C1 segment of cervical spinal cord (tissue), 14 donors: ENCODE results near the gene WNT9B.
"Not testable (repeated sequence)": the region's sequence is repeated elsewhere in the genome, so short reads cannot be mapped to it uniquely, and the experiment has no call there.

ENCODE experiments used
- DNase-seq, 14 donors: peaks; one replicate each; lab custom pipeline; 2025; lab: John Stamatoyannopoulos, UW

WNT9B gene

DNA sequence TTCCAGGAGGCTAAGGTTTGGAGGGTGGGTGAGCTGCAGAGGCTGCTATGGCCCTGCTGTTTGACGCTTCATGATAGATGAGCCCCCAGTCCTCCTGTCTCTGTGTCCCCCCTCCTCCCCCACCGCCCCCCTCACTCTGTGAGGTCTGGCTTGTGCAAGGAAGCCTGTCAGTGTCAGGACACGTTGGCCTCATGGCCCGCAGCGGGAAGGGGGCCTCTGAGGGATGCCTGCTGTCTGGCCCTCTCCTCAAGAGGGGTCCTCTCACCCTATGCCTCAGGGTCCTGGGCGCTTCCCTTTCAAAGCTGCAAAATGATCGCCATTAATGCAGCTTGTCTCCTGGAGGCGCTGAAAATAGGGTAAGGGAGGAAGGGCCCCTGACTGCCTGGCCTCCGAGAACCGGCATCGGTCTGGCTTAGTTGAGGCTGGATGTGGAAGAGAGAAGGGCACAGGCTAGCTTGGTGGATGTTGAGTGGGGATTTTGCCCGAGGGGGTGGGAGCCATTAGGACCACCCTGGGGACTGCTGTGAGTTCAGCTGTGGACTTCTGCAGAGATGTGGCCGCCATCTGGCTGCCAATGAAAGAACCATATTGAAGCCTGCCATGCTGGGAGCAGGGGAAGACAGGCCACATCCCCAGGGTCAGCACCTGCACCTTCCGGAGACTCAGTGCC, 56.8 kb downstream of the WNT9B start:
- no peak for DNase-seq

DNA sequence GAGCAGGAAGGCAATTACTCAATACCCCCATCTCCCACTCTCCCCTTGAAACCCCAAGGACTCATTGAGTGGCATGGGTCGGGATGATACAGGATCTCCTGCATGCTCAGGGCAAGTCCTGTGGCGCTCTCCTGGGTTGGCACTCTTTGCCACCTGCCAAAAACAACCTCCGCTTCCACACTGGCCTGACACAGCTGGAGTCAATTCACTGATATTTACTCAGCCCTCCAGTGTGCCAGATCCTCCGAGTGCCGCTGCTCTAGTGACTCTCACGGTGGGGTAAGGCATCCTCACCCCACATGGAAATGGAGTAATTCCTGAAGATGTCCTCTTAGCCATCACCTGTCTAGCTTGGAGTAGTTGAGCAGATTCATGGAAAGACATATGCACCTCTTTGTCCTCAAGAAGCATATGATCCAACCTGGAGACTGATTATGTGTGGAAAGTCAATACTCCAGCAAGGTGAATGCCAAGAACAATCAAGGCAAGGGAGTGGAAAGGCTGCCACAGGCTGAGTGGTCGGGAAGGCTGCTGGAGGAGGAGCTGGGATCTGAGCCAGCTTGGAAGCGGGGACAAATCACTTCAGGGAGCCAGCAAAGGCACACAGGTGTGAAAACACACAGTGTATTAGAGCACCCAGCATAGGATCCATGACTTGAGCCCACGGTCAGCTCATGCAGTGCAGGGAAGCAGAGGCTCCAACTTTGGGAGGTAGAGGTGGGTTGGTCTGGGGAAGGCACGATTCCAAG, 59.0 kb downstream of the WNT9B start:
- no peak for DNase-seq

DNA sequence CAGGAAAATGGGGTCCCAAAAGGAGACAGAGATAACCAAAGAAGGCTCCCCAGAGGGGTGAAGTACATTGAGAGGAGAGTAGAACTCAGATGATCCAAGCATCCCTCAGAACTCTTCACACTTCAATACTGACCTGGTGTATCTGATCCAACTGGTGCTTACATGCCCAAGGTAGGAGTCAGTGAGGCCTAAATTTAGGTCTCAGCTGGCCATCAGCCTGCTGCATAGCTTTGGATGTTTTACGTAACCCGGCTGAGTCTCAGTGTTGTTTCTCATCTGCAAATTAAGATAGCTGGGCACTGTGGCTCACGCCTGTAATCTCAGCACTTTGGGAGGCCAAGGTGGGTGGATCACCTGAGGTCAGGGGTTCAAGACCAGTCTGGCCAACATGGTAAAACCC, 59.9 kb downstream of the WNT9B start:
- DNase-seq: no peak

GRCh38 chr17:46915596-46915995, 64.2 kb downstream of the WNT9B start:
- no peak for DNase-seq

DNA sequence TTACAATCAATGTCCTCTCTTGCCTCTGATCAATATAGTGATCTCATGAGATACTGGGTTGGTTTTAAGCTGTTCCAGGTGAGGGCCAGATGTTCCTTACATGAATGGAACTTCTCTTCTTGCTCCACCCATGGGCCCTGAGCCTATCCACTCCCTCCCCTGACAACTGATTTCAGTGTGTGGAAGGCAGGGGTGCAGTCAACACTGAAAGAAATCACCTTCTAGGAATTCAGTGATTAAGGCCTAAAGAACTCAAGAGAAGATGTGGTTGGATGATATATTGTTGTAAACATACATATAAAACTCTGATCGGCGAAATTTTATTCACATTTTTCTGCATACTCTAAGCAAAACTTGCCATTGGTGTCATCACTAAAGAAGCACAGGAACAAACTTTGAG, 64.8 kb downstream of the WNT9B start:
- no peak for DNase-seq

- DNase-seq: no peak
These were observed 65.2 kb downstream of the WNT9B start for GRCh38 chr17:46916623-46917022.

GRCh38 chr17:46917041-46917440, 65.7 kb downstream of the WNT9B start:
- no peak for DNase-seq

DNA sequence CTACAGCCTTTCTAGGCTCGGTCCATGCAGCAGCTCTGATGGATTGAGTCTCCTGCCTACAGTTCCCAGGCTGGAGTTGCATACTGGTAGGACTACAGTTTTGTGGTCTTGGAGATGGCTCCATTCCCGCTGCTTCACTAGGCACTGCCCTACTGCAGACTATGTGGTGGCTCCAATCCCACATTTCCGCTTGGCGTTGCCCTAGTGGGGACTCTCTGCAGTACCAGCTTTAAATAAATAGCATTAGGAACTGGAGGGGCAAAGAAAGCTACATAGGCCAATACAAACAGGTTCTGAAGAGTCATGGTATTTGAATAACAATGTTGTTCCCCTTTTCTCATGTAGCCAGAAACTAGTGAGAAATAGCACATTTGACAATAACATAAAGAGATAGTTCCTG, 66.1 kb downstream of the WNT9B start:
- no peak for DNase-seq

GRCh38 chr17:46921962-46922361, 70.6 kb downstream of the WNT9B start:
- not testable (repeated sequence) for DNase-seq

DNA sequence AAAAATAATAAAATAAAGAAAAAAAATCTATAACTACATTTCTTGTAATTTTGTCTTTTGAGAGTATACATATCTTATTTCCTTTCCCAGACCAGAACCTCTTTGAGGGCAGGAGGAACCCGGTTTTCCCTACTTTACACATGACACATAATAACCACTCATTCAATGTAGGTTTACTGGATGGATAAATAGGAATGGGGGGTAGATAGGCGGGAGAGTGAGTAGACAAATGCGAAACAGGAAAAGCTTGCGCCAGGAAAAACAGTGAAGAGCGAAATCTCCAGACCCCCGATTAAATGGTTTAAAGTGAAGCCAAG, 71.1 kb downstream of the WNT9B start:
- no peak for DNase-seq

DNA sequence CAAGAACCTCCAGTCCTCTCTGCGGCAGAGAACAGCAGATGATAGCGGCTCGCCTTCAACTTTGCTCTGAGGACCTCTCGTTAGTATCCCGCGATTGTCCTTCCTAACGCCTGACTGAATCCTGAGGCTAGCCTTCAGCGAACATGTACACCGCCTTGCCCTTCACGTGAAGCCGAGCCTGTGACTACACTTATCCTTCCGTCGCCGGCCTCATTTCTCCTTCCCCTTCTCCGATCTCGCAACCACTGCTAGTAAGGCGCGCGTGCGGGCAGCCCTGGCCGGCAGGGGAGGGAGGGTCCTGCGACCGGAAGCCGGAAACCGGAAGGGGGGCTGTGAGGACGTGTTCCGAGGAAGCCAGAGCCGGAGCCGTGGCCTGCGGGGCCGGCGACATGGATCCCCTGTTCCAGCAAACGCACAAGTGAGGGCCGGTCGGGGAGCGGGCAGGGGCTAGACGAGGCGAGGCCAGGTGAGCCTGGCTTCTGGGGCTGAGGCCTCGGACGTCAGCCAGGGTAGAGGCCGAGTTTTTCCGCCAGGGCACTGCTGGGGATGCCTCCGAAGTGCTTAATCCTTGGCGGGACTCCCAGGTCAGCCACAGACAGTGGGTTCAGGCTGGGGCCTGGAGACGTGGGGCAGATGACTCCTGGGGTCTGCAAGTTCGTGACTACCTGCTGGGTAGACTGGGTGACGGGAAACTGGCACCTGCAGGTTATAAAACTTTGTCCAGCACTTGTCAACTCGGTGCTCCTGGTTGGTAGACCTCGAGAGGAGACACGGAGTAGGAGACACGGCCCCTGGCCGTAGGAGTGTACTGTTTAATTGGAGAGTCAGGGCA, 71.6 kb downstream of the WNT9B start, which contains the start of gene GOSR2:
Gene GOSR2, plus strand, starts transcription at position 357 of the 832 bp plus-strand sequence. Its CDS starts 33 bp downstream, at position 390.
- DNase-seq: peak; percentile 39 to 97 (median 90)

DNA sequence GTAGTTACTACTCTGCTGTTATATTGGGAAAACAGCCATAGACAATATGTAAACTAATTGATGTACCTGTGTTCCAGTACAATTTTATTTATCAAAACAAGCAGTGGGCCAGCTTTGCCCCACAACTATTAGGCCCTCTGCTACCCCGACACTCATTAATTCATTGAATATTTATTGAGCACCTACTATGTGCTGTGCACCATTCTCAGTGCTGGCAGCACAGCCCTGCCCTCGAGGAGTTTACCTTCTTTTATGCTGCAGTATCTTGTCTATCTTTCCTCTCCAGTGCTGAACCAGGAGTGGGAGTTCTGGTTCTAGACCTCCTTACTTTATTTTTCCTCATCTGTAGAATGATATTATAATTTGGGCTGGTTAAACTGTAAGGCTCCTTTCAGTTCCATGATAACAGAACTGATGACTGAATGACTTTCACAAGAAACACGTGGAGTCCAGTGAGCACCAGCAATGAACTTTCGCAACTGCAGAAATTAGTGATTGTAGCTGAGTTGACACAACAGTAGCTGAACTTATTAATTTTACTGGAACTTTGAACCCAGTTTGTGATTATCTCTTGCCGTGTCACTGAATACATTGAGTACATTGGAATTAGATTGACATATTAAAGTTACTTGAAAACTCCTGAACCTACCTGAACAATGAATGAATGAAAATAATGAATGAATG, 73.9 kb downstream of the WNT9B start:
- DNase-seq: no peak

- no peak for DNase-seq
These were observed 77.3 kb downstream of the WNT9B start for GRCh38 chr17:46928467-46929261.

GRCh38 chr17:46929413-46929812, 78.0 kb downstream of the WNT9B start:
- no peak for DNase-seq

- DNase-seq: no peak
These were observed 78.7 kb downstream of the WNT9B start for GRCh38 chr17:46930051-46930450.

- DNase-seq: no peak
These were observed 80.2 kb downstream of the WNT9B start for GRCh38 chr17:46931596-46931995.

- no peak for DNase-seq
These were observed 84.4 kb downstream of the WNT9B start for GRCh38 chr17:46935658-46936266.
